AG09319 (cell line): ENCODE data around the gene DCP1B.

Experiments used
- DNase-seq: peaks from one replicate; pipeline ENCODE4 v3.0.0-alpha.2; 2010; ENCODE audit warnings: low read depth; ENCODE audit errors: extremely low read depth
- TF ChIP-seq, protein P1 (sequence below): IDR thresholded peaks from 2 replicates; pipeline ENCODE4 v1.5.1; 2011; ENCODE audit warnings: low read depth, mild to moderate bottlenecking, inconsistent platforms, low read length, moderate library complexity

Gene DCP1B

DNA sequence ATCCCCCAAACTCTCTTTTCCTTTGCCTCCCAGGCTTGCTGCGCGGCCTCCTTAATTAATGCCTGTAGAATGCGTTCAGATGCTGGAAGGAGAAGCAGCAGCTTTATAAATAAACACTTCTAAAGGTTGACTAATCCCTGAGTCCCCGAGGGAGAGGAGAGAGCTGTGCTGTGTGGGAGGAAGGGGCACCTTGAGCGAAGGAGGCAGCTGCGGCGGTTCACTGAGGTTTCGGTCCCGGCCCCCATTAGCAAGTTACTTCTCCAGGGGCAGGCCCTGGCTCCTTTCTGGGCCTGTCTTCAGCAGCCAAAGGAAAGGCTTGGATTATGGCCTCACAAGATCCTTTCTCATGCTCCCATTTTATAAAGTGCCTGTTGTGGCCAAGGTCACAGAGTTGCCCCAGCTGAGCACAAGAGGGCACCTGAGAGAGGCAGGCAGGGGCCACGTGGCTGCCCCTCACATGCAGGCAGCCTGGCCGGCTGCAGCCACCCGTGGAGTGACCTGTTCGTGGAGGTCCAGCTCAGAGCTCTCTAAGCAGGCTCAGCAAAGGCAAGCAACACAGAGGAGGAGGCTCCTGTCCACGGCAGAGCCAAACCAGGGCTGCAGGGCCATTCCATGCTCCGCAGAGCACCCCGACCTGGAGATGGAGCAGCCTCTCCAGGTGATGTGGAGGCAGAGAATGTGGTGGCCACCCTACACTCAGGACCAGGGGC is 70.8 kb downstream of the DCP1B start:
- TF ChIP-seq, protein P1, sequence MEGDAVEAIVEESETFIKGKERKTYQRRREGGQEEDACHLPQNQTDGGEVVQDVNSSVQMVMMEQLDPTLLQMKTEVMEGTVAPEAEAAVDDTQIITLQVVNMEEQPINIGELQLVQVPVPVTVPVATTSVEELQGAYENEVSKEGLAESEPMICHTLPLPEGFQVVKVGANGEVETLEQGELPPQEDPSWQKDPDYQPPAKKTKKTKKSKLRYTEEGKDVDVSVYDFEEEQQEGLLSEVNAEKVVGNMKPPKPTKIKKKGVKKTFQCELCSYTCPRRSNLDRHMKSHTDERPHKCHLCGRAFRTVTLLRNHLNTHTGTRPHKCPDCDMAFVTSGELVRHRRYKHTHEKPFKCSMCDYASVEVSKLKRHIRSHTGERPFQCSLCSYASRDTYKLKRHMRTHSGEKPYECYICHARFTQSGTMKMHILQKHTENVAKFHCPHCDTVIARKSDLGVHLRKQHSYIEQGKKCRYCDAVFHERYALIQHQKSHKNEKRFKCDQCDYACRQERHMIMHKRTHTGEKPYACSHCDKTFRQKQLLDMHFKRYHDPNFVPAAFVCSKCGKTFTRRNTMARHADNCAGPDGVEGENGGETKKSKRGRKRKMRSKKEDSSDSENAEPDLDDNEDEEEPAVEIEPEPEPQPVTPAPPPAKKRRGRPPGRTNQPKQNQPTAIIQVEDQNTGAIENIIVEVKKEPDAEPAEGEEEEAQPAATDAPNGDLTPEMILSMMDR: no peak
- no peak for DNase-seq

DNA sequence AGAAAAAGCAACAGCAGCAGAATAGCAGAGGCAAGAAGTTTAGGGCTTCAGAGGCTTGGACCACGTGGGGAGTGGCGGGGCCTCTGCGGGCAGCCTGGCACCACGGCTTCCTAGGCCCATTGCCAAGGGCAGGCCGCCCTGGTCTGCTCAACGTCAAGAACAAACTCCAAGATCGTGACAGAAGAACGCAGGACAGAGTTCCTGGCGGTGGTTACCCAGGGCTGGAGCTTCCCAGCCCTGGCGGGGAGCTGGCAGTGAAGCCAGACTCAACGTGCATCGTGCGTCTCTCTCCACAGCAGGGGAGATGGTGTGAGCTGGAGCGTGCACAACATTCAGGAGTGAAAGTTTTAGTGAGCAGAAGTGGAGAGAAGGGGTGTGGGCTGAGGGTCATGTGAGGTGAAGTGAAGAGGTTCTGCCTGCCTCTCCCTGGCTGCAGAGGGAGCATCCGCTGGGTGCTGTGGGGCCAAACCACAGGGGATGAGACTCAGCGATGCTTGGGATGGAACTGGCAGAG is 71.9 kb downstream of the DCP1B start:
- TF ChIP-seq, protein P1: no peak

DNA sequence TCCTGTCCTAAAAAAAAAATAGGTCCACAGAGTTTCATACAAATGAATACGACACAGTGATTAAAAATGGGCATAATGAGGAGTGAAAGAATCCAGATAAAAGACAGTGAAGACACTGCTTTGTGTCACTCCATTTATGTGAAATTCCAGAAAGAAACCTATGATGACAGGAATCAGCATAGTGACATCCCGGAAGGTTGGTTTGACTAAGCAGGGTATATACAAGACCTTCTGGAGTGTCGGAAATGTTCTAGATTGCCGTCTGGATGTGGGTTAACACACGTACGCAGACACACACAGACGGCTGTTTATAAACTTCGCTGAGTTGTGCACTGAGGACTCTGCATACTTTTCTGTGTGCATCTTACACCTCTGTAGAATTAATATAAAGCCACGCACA is 72.6 kb downstream of the DCP1B start:
- TF ChIP-seq, protein P1: no peak

More for the DNA sequence above, 71.9 kb downstream of the DCP1B start:
- no peak for DNase-seq

DNA sequence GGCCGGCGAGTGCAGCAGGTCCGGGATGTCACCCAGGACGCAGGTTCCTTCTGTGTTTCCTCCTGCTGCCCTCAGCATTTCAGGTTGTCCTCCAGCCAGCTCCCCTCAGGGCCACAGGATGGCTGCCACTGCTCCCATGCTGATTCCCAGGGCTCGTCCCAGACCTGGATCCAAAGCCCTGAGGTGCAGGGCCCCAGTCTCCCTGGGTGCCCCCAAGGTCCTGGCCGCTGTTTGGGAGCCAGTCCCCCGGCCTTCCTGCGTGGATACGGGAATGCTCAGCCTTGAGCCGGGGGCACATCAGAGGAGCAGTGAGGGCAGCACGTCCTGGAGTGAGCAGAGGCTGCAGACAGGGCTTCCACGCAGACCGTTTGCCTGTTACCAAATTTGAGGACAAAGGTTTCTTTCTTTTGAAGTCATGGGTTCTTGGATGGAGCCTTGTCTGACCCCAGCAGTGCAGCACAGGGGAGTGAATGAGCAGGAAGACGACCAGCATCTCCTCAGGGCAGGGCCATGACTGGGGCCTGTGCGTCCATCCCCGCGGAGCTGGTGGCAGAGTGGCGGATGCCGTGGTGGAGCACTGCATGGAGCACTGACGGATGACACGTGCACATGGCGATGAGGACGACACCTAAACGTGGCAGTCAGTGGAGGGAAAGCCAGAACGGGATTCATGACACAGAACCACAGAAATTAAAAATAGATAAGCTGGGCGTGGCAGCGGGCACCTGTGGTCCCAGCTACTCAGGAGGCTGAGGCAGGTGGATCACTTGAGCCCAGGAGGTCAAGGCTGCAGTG is 73.3 kb downstream of the DCP1B start:
- DNase-seq: no peak
- TF ChIP-seq, protein P1: no peak

More for the DNA sequence above, 72.6 kb downstream of the DCP1B start:
- DNase-seq: no peak

DNA sequence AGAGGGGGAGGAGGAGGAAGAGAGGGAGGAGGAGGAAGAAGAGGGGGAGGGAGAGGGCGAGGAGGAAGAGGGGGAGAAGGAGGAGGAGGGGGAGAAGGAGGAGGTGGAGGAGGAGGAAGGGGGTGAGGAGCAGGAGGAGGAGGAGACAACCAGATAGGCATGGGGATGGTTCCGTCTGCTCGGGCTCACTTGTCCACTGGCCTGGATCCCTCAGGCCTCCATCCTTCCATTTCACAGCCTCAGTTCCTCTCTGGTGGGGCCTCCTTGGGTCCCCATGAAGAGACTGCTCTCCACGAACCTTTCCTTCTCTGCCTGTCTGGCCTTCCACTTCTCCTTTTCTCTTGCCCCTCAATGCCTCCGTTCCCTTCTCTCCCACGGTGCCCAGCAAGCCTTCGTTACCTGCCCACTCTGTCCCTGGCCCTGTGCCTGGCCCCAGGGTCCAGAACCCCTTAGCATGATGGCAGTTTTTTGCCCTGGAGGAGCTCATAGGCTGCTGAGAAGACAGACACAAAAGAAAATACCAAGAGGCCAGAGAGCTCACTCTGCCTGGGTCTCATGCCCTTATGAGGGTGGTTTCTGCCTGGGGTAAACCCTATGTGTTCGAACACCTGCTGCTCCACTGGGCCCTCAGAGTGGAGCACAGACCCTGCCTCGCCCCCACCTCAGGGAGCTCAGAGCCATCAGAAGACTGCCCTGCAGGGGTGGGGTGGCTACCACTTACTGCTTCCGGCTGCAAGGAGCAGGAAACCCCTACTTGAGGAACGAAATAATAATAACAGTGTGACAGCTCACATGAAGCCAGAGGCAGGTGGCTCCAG is 74.1 kb downstream of the DCP1B start:
- no peak for DNase-seq
- TF ChIP-seq, protein P1: no peak

DNA sequence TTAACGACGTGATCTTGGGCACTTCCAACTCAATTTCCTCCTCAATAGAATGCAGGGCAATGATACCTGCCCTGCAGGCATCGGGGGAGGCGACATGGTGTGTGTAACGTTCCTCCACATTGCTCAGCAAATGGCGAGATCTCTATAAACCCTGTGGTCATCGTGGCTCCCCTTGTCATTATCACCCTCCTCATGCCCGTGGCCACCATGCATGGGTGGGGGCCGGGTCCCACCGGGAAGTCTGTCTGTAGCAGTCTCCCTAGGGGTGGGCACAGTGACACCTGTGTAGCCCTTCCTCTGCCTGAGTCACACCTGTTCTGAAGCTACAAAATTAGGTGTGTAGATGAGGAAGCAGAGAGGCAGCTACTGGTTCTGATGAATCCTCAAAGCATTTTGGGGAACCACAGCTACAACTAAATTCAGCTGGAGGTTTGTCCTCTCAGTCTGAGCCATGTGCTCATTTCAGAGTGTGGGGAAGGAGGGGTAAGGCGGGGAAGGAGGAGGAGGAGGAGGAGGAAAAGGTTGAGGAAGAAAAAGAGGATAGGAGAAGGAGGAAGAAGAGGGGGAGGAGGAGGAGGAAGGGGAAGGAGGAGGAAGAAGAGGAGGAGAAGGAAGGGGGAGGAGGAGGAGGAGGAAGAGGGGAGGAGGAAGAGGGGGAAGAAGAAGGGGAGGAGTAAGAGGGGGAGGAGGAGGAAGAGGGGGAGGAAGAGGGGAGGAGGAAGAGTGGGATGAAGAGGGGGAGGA is 74.8 kb downstream of the DCP1B start:
- TF ChIP-seq, protein P1: no peak
- DNase-seq: no peak
